ENCODE measurements around the gene C1orf21. TPM values are rescaled to one million over a fixed set of nuclear protein-coding genes. Genes with fewer than 3 reads are reported as not detected.

The C1orf21 gene
- total RNA-seq, 2 experiments from 2014 or later = 2.6 to 6.1 TPM

DNA sequence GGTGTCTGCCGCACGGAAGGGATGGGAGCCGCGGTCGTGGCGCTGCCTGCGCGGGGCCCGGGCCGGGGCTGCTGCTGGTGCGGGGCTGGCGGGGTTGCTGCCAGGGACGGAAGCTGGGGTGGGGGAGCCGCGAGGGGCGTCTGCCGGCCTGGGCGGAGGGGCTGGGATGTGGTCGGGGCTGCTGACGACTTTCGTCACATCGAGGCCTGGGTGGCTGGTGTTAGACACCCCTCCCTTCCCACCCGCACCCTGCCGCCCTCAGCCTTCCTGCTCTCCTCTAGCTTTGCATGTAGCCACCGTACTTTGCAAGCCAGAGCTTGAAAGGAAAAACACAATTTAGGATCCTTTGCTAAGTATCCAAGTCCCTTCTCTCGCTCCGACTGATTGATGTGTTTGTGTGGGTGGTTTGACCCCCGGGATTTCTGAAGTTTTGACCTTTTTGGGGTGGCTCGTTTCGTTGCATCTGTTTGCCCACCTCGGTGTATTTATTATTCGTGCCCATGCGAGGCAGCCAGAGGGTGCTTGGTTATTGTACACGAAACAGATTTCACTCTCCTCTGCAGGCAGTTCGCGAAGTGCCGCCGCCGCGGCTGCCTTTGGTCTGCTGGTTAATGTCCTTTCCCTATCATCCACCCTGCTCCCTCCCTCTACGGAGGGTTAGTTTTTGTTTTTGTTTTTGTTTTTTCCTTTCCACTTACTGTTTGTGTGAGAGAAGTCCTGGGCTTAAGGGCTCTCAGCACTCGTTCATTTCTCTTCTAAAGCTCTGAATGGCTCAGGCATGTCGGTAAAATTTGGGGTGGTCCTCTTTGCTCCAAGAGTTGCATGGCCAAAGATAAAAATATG lies 868 bp downstream of the C1orf21 start:
- CTCF ChIA-PET = interaction anchor here (1.3 to 1.4 kb wide), 2 partner anchors 175 to 276 kb away, joined by 3 to 5 read pairs; no protein-coding TSS in a partner anchor

DNA sequence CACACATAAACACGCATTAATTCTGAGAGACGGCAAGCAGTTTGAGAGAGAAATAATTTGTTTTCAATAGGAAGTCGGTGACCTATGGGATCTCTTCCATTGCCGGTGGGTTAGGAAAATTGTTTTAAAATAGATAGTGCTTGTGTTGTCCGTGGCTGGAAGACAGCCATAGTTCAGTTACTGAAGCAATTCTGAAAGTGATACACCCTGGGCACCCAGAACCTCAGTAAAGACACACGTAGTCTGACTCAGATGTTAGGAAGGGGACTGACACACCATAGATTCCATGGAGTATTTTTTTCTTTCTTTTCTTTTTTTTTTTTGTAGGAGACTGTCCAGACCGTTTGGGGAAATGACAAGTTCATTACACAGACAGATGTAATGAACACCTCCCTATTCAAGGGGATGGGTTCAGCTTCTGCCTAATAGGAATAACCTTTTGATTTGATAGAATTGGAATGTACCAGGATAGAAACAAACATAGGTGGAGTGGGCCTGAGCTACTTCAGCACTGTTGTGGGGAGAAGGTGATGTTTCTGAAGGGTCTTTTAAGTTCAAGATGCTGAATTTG lies 1.6 kb downstream of the C1orf21 start:
- ATAC-seq (peak; percentile 52), DNase-seq (peak; percentile 19)
- peaks cover 50% of the 10 kb centered on the region for H3K27me3 Mint-ChIP-seq
- H3K4me3 Mint-ChIP-seq = peak overlapping the region; percentile 63
- ChIA-PET POLR2A (no interaction called here), CTCF (no interaction called here)
- no peaks in the 10 kb centered on the region for H3K9me3 Mint-ChIP-seq (ENCODE audit: low read depth)
- no peak overlapping the region for H3K27ac Mint-ChIP-seq
- intact Hi-C loops (cut with DNase I, micrococcal nuclease) = loop anchor here (5.0 to 10.0 kb wide), 6 partner anchors 276 to 916 kb away; partner anchors contain the start of genes ARPC5 (in 1 of the 2), COLGALT2 (in 1 of the 2), SMG7 (in 1 of the 2) and TSEN15 (in 1 of the 2)
- no peaks in the 10 kb centered on the region for H3K36me3 Mint-ChIP-seq (ENCODE audit: low read depth)
- H3K4me1 Mint-ChIP-seq = peaks cover 12% of the 10 kb centered on the region

More for the DNA sequence above, 868 bp downstream of the C1orf21 start:
- H3K36me3 Mint-ChIP-seq (ENCODE audit: low read depth) = no peaks in the 10 kb centered on the region
- H3K9me3 Mint-ChIP-seq (ENCODE audit: low read depth) = no peaks in the 10 kb centered on the region
- POLR2A ChIA-PET = interaction anchor here (1.2 kb wide), 1 partner anchor 276 kb away, joined by 3 read pairs; no protein-coding TSS in a partner anchor
- H3K4me1 Mint-ChIP-seq = peaks cover 12% of the 10 kb centered on the region
- no peak overlapping the region for H3K27ac Mint-ChIP-seq
- intact Hi-C loops (cut with DNase I, micrococcal nuclease) = loop anchor here (2.0 to 10.0 kb wide), 10 partner anchors 105 to 915 kb away; partner anchors contain the start of genes ARPC5 (in 1 of the 2), COLGALT2 (in 1 of the 2), EDEM3 (in 1 of the 2) and SMG7 (in 1 of the 2)
- ATAC-seq (peak; percentile 7), DNase-seq (peak; percentile 50)
- peak overlapping the region; percentile 63 for H3K4me3 Mint-ChIP-seq
- peaks cover 44% of the 10 kb centered on the region for H3K27me3 Mint-ChIP-seq

DNA sequence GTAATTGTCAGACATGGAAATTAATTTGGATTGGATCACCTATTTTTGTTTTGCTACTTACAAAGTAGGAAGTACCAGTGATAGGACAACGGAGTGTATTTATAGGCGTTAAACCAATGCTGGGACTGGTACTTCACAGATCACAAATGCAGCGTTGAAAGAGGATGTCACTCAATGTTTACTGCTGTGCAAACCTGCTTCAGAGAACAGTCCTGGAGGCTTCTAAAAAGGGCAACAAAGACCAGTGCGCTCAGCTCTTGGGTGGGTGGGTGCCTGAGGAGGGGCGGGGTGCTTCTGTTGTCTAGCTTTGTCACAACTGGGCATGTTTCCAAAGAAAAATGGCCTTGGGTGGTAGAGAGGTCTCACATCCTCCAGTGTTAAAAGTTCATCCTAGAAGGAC lies 2.1 kb downstream of the C1orf21 start:
- no peak for DNase-seq
- Mint-ChIP-seq H3K36me3 (ENCODE audit: low read depth) (no peaks in the 10 kb centered on the region), H3K4me3 (no peak overlapping the region), H3K27ac (no peak overlapping the region), H3K27me3 (peaks cover 47% of the 10 kb centered on the region), H3K9me3 (ENCODE audit: low read depth) (no peaks in the 10 kb centered on the region), H3K4me1 (peaks cover 12% of the 10 kb centered on the region)
- ChIA-PET CTCF (no interaction called here), POLR2A (no interaction called here)
- ATAC-seq = no peak
- intact Hi-C loops (cut with DNase I, micrococcal nuclease) = loop anchor here (5.0 to 10.0 kb wide), 6 partner anchors 276 to 917 kb away; partner anchors contain the start of genes ARPC5 (in 1 of the 2), COLGALT2 (in 1 of the 2), SMG7 (in 1 of the 2) and TSEN15 (in 1 of the 2)

DNA sequence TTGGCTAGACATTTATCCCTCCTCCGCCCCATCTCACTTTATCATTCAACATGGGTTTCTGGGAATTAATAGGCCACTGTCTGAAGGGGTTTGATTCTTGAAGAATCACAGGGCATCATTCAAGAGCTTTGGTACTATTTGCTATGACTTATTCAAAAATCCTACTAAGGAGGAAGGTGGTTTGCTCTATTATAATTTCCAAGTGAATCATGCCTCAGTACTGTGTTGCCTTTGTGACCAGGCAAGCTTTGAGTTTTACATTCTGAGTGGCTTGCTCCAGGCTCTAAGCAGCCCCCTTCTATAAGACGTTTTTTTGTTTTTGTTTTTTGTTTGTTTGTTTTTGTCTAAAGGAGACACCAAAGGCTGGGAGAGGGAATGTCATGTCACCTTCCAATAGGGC lies 2.6 kb downstream of the C1orf21 start:
- no peak for DNase-seq
- intact Hi-C loops (cut with DNase I, micrococcal nuclease) = loop anchor here (5.0 to 10.0 kb wide), 6 partner anchors 275 to 917 kb away; partner anchors contain the start of genes ARPC5 (in 1 of the 2), COLGALT2 (in 1 of the 2), SMG7 (in 1 of the 2) and TSEN15 (in 1 of the 2)
- Mint-ChIP-seq H3K27me3 (peaks cover 45% of the 10 kb centered on the region), H3K27ac (no peak overlapping the region), H3K4me1 (peaks cover 12% of the 10 kb centered on the region), H3K9me3 (ENCODE audit: low read depth) (no peaks in the 10 kb centered on the region), H3K4me3 (no peak overlapping the region), H3K36me3 (ENCODE audit: low read depth) (no peaks in the 10 kb centered on the region)
- no peak for ATAC-seq
- ChIA-PET CTCF (no interaction called here), POLR2A (interaction anchor here (0.6 kb wide), 1 partner anchor 324 kb away, joined by 3 read pairs; no protein-coding TSS in a partner anchor)

DNA sequence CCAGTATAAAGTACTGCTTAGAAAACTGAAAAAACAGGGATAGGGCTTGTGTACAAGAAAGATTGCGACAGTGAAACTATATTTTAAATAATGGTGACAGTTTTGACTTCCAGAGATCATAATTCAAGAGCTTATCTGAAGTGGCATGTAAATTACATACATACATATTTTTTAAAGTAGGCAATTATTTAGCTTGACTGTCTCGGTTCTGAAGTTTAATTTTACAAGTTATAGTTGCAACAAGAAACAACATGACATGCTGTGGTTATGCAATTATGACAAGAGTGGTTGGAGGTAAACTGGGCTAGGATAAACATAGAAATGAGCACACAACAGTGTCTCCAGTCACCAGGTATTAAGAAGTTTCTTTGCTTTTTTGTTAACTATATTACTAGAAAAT lies 4.1 kb downstream of the C1orf21 start:
- POLR2A ChIA-PET = no interaction called here
- intact Hi-C loops (cut with DNase I, micrococcal nuclease) = no loop called here
- CTCF ChIA-PET = no interaction called here
- H3K27ac Mint-ChIP-seq = no peak overlapping the region
- H3K4me1 Mint-ChIP-seq = peaks cover 12% of the 10 kb centered on the region
- H3K36me3 Mint-ChIP-seq (ENCODE audit: low read depth) = no peaks in the 10 kb centered on the region
- peaks cover 38% of the 10 kb centered on the region for H3K27me3 Mint-ChIP-seq
- ATAC-seq = no peak
- DNase-seq = no peak
- H3K4me3 Mint-ChIP-seq = no peak overlapping the region
- H3K9me3 Mint-ChIP-seq (ENCODE audit: low read depth) = no peaks in the 10 kb centered on the region

DNA sequence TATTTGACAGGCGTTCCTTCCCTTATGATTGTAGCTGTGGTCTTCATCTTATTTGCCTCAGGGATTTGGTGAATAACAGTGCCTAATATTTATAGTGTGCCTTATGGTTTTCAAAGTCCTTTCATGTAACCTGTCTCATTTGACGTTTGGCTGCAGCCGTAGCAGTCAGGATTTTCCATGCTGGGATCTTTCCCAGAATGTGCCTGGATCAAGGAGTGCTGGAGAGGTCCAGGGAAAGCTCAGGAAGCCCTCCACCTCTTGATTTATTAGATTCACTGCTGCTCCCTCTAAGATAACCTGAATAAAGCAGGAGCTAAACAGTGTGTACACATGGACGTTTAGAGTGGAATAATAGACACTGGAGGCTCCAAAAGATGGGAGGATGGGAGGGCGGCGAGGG lies 5.2 kb downstream of the C1orf21 start:
- no peak for DNase-seq
- Mint-ChIP-seq H3K27me3 (peaks cover 38% of the 10 kb centered on the region), H3K9me3 (ENCODE audit: low read depth) (no peaks in the 10 kb centered on the region), H3K4me3 (no peak overlapping the region), H3K36me3 (ENCODE audit: low read depth) (no peaks in the 10 kb centered on the region), H3K4me1 (peaks cover 11% of the 10 kb centered on the region), H3K27ac (no peak overlapping the region)
- no peak for ATAC-seq
- ChIA-PET POLR2A (no interaction called here), CTCF (no interaction called here)
- intact Hi-C loops (cut with DNase I, micrococcal nuclease) = no loop called here

DNA sequence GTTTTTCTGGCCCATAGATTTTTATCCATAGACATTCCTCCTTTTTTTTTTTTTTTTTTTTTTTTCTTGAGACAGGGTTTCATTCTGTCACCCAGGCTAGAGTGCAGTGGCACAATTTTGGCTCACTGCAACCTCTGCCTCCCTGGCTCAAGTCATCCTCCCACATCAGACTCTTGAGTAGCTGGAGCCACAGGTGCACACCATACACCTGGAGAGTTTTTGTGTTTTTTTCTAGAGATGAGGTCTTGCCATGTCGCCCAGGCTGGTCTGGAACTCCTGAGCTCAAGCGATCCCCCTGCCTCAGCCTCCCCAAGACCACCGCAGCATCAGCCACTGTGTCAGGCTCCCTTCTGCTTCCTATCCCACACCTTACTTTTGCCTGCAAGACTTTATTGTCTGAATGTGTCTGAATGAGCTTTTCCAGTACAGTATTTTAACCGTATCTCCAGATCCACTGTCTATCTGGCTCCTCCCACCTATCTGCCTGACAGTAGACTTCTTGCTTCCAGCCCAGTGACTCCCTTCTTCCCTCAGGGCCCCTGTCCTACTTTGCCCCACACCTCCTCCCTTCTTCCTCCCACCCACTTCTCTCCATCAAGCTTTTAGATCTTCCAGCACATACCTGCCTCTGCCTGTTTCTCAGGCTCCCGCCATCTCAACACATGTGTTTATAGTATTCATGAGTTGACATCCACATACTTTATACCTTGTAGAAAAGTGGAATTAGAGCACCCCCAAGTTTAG lies 6.1 kb downstream of the C1orf21 start:
- CTCF ChIA-PET = no interaction called here
- intact Hi-C loops (cut with DNase I, micrococcal nuclease) = no loop called here
- Mint-ChIP-seq H3K27ac (no peak overlapping the region), H3K9me3 (ENCODE audit: low read depth) (no peaks in the 10 kb centered on the region), H3K4me3 (no peak overlapping the region), H3K27me3 (peaks cover 34% of the 10 kb centered on the region), H3K4me1 (peaks cover 7% of the 10 kb centered on the region), H3K36me3 (ENCODE audit: low read depth) (no peaks in the 10 kb centered on the region)
- ATAC-seq = no peak
- DNase-seq = no peak
- POLR2A ChIA-PET = no interaction called here

DNA sequence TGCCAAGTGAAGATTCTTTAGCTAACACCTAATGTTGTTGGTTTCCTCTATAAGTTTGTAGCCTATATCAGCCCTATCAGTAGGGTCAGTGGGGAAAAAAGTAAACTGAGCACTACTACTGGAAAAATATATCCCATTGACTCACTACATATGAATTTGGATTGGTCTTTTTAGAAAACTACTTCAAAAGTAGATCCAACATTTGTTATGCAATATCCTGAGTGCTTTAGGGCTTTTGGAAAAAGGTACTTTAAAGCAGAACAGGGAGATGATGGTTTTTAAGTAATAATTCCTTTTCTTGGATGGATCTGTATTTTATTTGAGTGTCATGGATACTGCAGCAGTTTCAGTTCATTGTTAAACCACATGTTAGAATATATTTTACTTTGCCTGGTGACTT lies 7.1 kb downstream of the C1orf21 start:
- no peaks in the 10 kb centered on the region for H3K36me3 Mint-ChIP-seq (ENCODE audit: low read depth)

DNA sequence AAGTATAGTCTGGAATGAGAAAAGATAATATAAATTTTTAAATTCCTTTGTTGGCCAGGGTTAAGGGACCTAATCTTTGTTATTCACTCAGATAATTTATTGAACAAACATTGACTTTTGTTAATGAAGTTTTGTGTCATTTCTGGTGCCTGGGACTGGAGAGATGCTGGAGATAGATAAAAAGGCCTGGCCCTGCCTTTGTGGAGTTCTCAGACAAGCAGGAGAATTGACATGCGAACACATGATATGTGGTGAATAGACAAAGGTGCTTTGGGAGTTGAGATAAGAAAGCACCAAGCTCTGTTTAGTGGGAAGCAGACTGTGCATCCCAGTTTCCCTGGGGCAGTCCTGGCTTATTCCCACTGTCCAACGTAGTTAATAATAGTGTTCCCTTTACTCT lies 8.5 kb downstream of the C1orf21 start:
- Mint-ChIP-seq H3K9me3 (ENCODE audit: low read depth) (no peaks in the 10 kb centered on the region), H3K4me3 (no peak overlapping the region), H3K4me1 (no peaks in the 10 kb centered on the region), H3K27me3 (peaks cover 19% of the 10 kb centered on the region), H3K36me3 (ENCODE audit: low read depth) (no peaks in the 10 kb centered on the region), H3K27ac (no peak overlapping the region)
- ATAC-seq (no peak), DNase-seq (no peak)
- intact Hi-C loops (cut with DNase I, micrococcal nuclease) = no loop called here
- CTCF ChIA-PET = no interaction called here
- POLR2A ChIA-PET = no interaction called here

More for the DNA sequence above, 7.1 kb downstream of the C1orf21 start:
- POLR2A ChIA-PET = no interaction called here
- ATAC-seq (no peak), DNase-seq (no peak)
- Mint-ChIP-seq H3K4me1 (no peaks in the 10 kb centered on the region), H3K9me3 (ENCODE audit: low read depth) (no peaks in the 10 kb centered on the region), H3K4me3 (no peak overlapping the region), H3K27ac (no peak overlapping the region), H3K27me3 (peaks cover 27% of the 10 kb centered on the region)
- intact Hi-C loops (cut with DNase I, micrococcal nuclease) = no loop called here
- CTCF ChIA-PET = no interaction called here

DNA sequence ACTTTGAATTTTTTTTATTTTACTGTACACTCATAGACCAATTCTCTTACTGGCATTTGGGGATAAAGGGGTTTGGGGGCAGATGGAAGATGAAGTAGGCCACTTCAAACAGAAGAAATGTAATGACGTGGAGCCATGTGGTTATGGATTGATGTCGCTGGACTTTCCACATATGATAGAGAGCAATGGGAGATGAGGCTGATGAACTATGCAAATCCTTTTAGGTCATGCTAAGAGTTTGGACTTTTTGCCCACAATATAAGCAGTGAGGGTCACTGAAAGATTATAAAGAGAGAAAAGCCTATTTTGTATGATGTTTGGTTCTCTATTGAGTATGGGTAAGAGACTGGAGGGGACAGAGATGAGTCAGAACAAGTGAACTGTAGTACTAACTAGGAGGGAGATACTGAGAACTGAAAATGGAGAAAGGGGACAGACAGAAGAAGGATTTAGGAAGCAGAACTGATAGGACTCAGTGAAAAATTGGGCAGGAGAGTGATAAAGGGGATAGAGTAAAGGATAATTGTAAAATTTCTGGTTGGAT lies 9.2 kb downstream of the C1orf21 start:
- CTCF ChIA-PET = no interaction called here
- DNase-seq (no peak), ATAC-seq (no peak)
- H3K4me1 Mint-ChIP-seq = no peaks in the 10 kb centered on the region
- intact Hi-C loops (cut with DNase I, micrococcal nuclease) = loop anchor here in 1 of 2 experiments (1.0 kb wide), 1 partner anchor 37 kb away; no protein-coding TSS in a partner anchor
- peaks cover 20% of the 10 kb centered on the region for H3K27me3 Mint-ChIP-seq
- H3K27ac Mint-ChIP-seq = no peak overlapping the region
- POLR2A ChIA-PET = no interaction called here
- H3K4me3 Mint-ChIP-seq = no peak overlapping the region
- no peaks in the 10 kb centered on the region for H3K9me3 Mint-ChIP-seq (ENCODE audit: low read depth)
- no peaks in the 10 kb centered on the region for H3K36me3 Mint-ChIP-seq (ENCODE audit: low read depth)

Data from activated CD4-positive, alpha-beta T cell treated with anti-CD3 and anti-CD28 coated beads for 36 hours (primary cell).